Uterus (tissue), 2 donors: Measurements from ENCODE around the gene KDM2B.

Experiments used
- POLR2A ChIP-seq, 2 donors: fragments of 450-650 bp; IDR thresholded peaks; one replicate each; pipeline ENCODE4 v1.6.1; 2016; ENCODE audit warnings: antibody characterized with exemption in 2 of 2, mild to moderate bottlenecking in 1 of 2, moderate library complexity in 1 of 2
- TF ChIP-seq, protein P1 (sequence below), 4 experiments: fragments of 200-600 bp in 2 of 4; fragments of 450-650 bp in 2 of 4; sonication (generic) in 2 of 4; IDR thresholded peaks; one replicate each; pipeline ENCODE4 v1.5.1; 2016 to 2019; ENCODE audit warnings: antibody characterized with exemption in 4 of 4, mild to moderate bottlenecking in 2 of 4, moderate library complexity in 1 of 4

DNA sequence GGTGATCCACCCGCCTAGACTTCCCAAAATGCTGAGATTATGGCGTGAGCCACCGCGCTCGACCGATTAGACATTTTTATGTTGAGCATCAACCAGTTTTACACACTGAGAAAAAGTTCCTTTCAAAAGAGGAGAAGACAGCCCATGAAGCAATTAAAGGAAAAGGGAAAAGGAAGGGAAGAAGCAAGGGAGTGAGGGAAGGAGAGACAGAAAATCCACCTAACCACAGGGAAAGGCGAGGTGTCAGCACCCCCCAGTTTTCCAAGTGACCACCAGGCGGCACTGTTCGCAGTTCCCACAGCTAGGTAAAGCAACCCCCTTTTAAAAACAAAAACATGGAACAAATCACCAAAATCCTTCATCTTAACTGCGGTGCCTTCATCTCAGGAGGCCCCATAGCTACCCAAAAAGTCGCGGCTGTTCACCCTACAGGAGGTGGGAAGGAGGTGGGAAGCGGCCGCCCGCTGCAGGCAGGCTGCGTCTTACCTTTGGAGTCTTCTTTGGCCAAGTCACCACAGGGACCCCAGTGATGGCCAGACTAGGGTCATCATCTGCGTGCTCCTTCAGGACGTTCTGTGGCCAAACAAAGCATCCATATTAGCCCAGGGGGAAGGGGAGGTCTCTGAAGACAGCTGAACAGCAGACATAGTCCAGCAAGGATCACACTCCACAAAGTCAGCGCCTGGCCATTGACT lies 86.6 kb downstream of the KDM2B start:
- TF ChIP-seq, protein P1, sequence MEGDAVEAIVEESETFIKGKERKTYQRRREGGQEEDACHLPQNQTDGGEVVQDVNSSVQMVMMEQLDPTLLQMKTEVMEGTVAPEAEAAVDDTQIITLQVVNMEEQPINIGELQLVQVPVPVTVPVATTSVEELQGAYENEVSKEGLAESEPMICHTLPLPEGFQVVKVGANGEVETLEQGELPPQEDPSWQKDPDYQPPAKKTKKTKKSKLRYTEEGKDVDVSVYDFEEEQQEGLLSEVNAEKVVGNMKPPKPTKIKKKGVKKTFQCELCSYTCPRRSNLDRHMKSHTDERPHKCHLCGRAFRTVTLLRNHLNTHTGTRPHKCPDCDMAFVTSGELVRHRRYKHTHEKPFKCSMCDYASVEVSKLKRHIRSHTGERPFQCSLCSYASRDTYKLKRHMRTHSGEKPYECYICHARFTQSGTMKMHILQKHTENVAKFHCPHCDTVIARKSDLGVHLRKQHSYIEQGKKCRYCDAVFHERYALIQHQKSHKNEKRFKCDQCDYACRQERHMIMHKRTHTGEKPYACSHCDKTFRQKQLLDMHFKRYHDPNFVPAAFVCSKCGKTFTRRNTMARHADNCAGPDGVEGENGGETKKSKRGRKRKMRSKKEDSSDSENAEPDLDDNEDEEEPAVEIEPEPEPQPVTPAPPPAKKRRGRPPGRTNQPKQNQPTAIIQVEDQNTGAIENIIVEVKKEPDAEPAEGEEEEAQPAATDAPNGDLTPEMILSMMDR (IDR thresholded peaks at IDR 0.05): peak; percentile 36 to 63 (median 54)
- TF ChIP-seq POLR2A (IDR thresholded peaks at IDR 0.05): no peak
